ENCODE measurements around the gene MEIS2.

DNA sequence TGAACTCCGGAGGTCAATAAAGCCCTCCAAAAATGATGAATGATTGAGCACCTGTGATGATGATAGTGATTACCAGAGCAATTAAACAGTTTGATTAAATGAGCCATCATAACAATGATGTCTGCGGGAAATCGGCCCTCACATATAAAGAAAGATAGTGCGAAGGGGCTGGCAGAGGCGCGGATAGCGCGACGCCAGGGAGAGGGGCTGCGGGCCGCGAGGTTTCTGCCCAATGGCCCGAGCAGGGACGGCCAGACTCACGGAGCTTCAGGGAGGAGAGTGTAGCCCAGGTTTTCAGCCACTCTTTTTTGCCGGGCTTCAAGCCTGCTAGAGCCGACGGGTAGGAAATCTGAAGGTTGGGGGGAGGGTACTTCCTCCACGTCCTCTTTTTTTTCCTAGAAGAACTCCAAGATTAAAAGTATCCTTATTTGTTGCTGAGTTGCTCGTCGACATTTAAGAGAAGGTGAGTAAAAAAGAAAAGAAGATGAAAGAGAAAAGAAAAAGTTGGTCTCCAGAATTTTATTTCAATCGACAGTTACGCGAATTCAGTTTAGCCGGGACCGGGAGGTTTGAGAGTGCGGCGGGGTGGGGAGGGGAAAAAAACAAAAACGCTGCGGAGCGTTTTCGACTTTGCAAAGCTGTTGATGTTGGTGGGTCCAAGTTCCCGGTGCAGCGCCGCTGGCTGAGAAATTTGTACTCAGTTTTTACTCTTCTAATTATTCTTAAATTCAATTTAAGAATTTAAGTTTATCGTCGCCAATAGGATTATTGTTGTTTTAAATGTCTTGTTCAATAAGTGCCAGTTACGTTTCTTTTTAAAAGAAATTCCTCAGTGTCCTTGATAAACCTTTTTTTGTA is 2.2 kb upstream of the MEIS2 start:
- TF ChIP-seq, protein P1, sequence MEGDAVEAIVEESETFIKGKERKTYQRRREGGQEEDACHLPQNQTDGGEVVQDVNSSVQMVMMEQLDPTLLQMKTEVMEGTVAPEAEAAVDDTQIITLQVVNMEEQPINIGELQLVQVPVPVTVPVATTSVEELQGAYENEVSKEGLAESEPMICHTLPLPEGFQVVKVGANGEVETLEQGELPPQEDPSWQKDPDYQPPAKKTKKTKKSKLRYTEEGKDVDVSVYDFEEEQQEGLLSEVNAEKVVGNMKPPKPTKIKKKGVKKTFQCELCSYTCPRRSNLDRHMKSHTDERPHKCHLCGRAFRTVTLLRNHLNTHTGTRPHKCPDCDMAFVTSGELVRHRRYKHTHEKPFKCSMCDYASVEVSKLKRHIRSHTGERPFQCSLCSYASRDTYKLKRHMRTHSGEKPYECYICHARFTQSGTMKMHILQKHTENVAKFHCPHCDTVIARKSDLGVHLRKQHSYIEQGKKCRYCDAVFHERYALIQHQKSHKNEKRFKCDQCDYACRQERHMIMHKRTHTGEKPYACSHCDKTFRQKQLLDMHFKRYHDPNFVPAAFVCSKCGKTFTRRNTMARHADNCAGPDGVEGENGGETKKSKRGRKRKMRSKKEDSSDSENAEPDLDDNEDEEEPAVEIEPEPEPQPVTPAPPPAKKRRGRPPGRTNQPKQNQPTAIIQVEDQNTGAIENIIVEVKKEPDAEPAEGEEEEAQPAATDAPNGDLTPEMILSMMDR (IDR thresholded peaks at IDR 0.05) = no peak
- no peak for TF ChIP-seq POLR2A (IDR thresholded peaks at IDR 0.05)
- TF ChIP-seq POLR2AphosphoS5 (IDR thresholded peaks at IDR 0.05) = no peak
